ENCODE measurements around the gene ARMC10. TPM values are rescaled to one million over a fixed set of nuclear protein-coding genes. Genes with fewer than 3 reads are reported as not detected.

ARMC10 gene
- total and polyA plus RNA-seq, 2 experiments from 2014 or later: 43.4 to 48.2 TPM

DNA sequence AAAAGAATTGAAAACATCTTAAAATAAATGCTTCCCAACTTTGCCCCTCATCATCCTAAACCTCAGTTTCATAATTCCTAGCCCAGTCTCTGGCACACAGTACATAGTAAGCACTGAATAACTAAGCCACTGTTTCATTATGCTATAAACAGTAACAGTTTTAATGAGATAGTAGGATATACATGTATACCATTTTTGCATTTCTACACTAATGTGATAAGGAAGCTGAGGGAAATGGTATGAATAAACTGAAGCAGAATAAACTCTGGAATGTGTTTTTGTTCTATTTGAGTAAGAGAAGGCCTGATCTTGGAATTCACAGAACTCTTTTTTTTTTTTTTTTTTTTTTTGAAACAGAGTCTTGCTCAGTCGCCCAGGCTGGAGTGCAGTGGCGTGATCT lies 65.1 kb downstream of the ARMC10 start:
- Histone ChIP-seq H3K4me3 (no peak overlapping the region), H3K27ac (ENCODE audit: low read depth) (no peak overlapping the region), H3K4me1 (ENCODE audit: insufficient read depth) (peaks cover 22% of the 10 kb centered on the region), H4K20me1 (replicated peaks; ENCODE audit: insufficient read depth) (no peaks in the 10 kb centered on the region), H3K36me3 (ENCODE audit: insufficient read depth) (no peaks in the 10 kb centered on the region), H3K4me2 (no peak overlapping the region), H2AFZ (no peak overlapping the region), H3K27me3 (ENCODE audit: insufficient read depth) (no peaks in the 10 kb centered on the region), H3F3A (replicated peaks; ENCODE audit: low read depth) (no peaks in the 10 kb centered on the region), H3K9me2 (ENCODE audit: insufficient read depth) (no peaks in the 10 kb centered on the region), H3K79me2 (replicated peaks; ENCODE audit: insufficient read depth) (peaks cover 28% of the 10 kb centered on the region)
- Mint-ChIP-seq H3K27ac (no peak overlapping the region), H3K36me3 (ENCODE audit: low read depth) (peaks cover 12% of the 10 kb centered on the region), H3K9me3 (no peaks in the 10 kb centered on the region), H3K4me3 (no peak overlapping the region), H3K4me1 (peaks cover 22% of the 10 kb centered on the region), H3K27me3 (ENCODE audit: insufficient read depth, low read depth, poor library complexity) (no peaks in the 10 kb centered on the region)
- ATAC-seq (no peak), DNase-seq (ENCODE audit: low spot score) (no peak)
- TF ChIP-seq, protein P1, sequence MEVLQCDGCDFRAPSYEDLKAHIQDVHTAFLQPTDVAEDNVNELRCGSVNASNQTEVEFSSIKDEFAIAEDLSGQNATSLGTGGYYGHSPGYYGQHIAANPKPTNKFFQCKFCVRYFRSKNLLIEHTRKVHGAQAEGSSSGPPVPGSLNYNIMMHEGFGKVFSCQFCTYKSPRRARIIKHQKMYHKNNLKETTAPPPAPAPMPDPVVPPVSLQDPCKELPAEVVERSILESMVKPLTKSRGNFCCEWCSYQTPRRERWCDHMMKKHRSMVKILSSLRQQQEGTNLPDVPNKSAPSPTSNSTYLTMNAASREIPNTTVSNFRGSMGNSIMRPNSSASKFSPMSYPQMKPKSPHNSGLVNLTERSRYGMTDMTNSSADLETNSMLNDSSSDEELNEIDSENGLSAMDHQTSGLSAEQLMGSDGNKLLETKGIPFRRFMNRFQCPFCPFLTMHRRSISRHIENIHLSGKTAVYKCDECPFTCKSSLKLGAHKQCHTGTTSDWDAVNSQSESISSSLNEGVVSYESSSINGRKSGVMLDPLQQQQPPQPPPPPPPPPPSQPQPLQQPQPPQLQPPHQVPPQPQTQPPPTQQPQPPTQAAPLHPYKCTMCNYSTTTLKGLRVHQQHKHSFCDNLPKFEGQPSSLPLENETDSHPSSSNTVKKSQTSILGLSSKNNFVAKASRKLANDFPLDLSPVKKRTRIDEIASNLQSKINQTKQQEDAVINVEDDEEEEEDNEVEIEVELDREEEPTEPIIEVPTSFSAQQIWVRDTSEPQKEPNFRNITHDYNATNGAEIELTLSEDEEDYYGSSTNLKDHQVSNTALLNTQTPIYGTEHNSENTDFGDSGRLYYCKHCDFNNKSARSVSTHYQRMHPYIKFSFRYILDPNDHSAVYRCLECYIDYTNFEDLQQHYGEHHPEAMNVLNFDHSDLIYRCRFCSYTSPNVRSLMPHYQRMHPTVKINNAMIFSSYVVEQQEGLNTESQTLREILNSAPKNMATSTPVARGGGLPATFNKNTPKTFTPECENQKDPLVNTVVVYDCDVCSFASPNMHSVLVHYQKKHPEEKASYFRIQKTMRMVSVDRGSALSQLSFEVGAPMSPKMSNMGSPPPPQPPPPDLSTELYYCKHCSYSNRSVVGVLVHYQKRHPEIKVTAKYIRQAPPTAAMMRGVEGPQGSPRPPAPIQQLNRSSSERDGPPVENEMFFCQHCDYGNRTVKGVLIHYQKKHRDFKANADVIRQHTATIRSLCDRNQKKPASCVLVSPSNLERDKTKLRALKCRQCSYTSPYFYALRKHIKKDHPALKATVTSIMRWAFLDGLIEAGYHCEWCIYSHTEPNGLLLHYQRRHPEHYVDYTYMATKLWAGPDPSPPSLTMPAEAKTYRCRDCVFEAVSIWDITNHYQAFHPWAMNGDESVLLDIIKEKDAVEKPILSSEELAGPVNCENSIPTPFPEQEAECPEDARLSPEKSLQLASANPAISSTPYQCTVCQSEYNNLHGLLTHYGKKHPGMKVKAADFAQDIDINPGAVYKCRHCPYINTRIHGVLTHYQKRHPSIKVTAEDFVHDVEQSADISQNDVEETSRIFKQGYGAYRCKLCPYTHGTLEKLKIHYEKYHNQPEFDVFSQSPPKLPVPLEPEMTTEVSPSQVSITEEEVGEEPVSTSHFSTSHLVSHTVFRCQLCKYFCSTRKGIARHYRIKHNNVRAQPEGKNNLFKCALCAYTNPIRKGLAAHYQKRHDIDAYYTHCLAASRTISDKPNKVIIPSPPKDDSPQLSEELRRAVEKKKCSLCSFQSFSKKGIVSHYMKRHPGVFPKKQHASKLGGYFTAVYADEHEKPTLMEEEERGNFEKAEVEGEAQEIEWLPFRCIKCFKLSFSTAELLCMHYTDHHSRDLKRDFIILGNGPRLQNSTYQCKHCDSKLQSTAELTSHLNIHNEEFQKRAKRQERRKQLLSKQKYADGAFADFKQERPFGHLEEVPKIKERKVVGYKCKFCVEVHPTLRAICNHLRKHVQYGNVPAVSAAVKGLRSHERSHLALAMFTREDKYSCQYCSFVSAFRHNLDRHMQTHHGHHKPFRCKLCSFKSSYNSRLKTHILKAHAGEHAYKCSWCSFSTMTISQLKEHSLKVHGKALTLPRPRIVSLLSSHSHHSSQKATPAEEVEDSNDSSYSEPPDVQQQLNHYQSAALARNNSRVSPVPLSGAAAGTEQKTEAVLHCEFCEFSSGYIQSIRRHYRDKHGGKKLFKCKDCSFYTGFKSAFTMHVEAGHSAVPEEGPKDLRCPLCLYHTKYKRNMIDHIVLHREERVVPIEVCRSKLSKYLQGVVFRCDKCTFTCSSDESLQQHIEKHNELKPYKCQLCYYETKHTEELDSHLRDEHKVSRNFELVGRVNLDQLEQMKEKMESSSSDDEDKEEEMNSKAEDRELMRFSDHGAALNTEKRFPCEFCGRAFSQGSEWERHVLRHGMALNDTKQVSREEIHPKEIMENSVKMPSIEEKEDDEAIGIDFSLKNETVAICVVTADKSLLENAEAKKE (CRISPR knock-in tag; IDR thresholded peaks at IDR 0.05): no peak
- TF ChIP-seq ZNF114 (CRISPR knock-in tag; IDR thresholded peaks at IDR 0.05): no peak
- no peak for TF ChIP-seq NANOG (IDR thresholded peaks at IDR 0.05; ENCODE audit: borderline replicate concordance)
- no peak for TF ChIP-seq POLR2AphosphoS5 (IDR thresholded peaks at IDR 0.05; ENCODE audit: low read depth)
- no peak for TF ChIP-seq EZH2phosphoT487 (IDR thresholded peaks at IDR 0.05; ENCODE audit: unreplicated experiment)
- TF ChIP-seq, protein P2, sequence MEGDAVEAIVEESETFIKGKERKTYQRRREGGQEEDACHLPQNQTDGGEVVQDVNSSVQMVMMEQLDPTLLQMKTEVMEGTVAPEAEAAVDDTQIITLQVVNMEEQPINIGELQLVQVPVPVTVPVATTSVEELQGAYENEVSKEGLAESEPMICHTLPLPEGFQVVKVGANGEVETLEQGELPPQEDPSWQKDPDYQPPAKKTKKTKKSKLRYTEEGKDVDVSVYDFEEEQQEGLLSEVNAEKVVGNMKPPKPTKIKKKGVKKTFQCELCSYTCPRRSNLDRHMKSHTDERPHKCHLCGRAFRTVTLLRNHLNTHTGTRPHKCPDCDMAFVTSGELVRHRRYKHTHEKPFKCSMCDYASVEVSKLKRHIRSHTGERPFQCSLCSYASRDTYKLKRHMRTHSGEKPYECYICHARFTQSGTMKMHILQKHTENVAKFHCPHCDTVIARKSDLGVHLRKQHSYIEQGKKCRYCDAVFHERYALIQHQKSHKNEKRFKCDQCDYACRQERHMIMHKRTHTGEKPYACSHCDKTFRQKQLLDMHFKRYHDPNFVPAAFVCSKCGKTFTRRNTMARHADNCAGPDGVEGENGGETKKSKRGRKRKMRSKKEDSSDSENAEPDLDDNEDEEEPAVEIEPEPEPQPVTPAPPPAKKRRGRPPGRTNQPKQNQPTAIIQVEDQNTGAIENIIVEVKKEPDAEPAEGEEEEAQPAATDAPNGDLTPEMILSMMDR (conservative IDR thresholded peaks at IDR 0.05; ENCODE audit: low read depth in 2 of 2): no peak
- no peak for TF ChIP-seq EZH2 (IDR thresholded peaks at IDR 0.05; ENCODE audit: low read depth, unreplicated experiment)
- no peak for TF ChIP-seq JUNB (IDR thresholded peaks at IDR 0.05; ENCODE audit: unreplicated experiment)
- TF ChIP-seq, protein P3, sequence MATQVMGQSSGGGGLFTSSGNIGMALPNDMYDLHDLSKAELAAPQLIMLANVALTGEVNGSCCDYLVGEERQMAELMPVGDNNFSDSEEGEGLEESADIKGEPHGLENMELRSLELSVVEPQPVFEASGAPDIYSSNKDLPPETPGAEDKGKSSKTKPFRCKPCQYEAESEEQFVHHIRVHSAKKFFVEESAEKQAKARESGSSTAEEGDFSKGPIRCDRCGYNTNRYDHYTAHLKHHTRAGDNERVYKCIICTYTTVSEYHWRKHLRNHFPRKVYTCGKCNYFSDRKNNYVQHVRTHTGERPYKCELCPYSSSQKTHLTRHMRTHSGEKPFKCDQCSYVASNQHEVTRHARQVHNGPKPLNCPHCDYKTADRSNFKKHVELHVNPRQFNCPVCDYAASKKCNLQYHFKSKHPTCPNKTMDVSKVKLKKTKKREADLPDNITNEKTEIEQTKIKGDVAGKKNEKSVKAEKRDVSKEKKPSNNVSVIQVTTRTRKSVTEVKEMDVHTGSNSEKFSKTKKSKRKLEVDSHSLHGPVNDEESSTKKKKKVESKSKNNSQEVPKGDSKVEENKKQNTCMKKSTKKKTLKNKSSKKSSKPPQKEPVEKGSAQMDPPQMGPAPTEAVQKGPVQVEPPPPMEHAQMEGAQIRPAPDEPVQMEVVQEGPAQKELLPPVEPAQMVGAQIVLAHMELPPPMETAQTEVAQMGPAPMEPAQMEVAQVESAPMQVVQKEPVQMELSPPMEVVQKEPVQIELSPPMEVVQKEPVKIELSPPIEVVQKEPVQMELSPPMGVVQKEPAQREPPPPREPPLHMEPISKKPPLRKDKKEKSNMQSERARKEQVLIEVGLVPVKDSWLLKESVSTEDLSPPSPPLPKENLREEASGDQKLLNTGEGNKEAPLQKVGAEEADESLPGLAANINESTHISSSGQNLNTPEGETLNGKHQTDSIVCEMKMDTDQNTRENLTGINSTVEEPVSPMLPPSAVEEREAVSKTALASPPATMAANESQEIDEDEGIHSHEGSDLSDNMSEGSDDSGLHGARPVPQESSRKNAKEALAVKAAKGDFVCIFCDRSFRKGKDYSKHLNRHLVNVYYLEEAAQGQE (IDR thresholded peaks at IDR 0.05; ENCODE audit: unreplicated experiment): no peak
- no peak for TF ChIP-seq STAT1 (IDR thresholded peaks at IDR 0.05; ENCODE audit: unreplicated experiment)
- TF ChIP-seq, protein P4, sequence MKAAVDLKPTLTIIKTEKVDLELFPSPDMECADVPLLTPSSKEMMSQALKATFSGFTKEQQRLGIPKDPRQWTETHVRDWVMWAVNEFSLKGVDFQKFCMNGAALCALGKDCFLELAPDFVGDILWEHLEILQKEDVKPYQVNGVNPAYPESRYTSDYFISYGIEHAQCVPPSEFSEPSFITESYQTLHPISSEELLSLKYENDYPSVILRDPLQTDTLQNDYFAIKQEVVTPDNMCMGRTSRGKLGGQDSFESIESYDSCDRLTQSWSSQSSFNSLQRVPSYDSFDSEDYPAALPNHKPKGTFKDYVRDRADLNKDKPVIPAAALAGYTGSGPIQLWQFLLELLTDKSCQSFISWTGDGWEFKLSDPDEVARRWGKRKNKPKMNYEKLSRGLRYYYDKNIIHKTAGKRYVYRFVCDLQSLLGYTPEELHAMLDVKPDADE (IDR thresholded peaks at IDR 0.05): no peak
- no peak for TF ChIP-seq ZNF331 (CRISPR knock-in tag; IDR thresholded peaks at IDR 0.05; ENCODE audit: low read depth)
- TF ChIP-seq CREB1 (CRISPR knock-in tag; IDR thresholded peaks at IDR 0.05; ENCODE audit: low read depth): no peak
